Measurements from ENCODE around the gene PLCL1.

The PLCL1 gene

DNA sequence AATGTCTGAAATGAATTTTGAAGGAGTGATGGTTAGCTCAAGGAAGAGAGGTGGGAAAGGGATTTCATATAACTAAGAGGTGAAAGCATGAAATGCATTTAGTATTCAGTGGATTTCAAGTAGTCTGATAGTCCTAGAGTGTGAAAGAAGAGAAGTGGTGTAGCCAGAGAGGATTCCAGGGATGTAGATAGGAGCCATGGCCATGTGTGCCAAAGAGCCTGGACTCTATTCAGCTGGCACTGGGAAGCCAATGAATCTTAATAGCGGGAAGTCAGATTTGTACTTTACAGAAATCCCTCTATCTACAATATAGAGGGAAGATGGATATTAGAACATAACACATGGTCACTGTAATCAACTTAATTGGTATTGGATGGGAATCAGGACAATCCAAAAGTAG lies 10.9 kb upstream of the PLCL1 start:
- Histone ChIP-seq H3K9me3 (replicated peaks; ENCODE audit: insufficient read depth, low read length) (no peaks in the 10 kb centered on the region), H3K36me3 (replicated peaks; ENCODE audit: insufficient read depth, low read length) (no peaks in the 10 kb centered on the region)
- TF ChIP-seq EZH2phosphoT487 (IDR thresholded peaks at IDR 0.05; ENCODE audit: low read length) = no peak
- TF ChIP-seq CTCF (IDR thresholded peaks at IDR 0.05; ENCODE audit: low read length) = no peak
- TF ChIP-seq EZH2 (optimal IDR thresholded peaks at IDR 0.05; ENCODE audit: low read depth, low read length) = no peak

DNA sequence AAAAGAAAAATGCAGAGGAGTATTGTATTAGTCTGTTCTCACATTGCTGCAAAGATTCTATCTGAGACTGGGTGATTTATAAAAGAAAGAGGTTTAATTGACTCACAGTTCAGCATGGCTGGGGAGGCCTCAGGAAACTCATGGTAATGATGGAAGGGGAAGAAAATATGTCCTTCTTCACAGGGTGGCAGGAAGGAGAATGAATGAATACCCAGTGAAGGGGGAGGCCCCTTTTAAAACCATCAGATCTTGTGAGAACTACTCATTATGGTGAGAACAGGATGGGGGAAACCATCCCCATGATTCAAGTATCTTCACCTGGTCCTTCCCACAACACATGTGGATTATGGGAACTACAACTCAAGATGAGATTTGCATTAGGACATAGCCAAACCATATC lies 9.1 kb upstream of the PLCL1 start:
- H3K9me2 ChIP-seq (replicated peaks; ENCODE audit: insufficient read depth, low read length) = no peaks in the 10 kb centered on the region
- no peaks in the 10 kb centered on the region for H3F3A ChIP-seq (ENCODE audit: insufficient read depth, low read length)
- H2AFZ ChIP-seq (ENCODE audit: low read length) = no peak overlapping the region
- no peak overlapping the region for H3K9ac ChIP-seq (ENCODE audit: low read length)
- H3K27me3 ChIP-seq (replicated peaks; ENCODE audit: insufficient read depth, low read length) = no peaks in the 10 kb centered on the region
- no peak for TF ChIP-seq EZH2phosphoT487 (IDR thresholded peaks at IDR 0.05; ENCODE audit: low read length)
- no peak for TF ChIP-seq EZH2 (optimal IDR thresholded peaks at IDR 0.05; ENCODE audit: low read depth, low read length)
- no peak for TF ChIP-seq CTCF (IDR thresholded peaks at IDR 0.05; ENCODE audit: low read length)
- DNase-seq = no peak
- no peaks in the 10 kb centered on the region for H3K4me1 ChIP-seq (ENCODE audit: low read length)
- no peaks in the 10 kb centered on the region for H3K9me3 ChIP-seq (replicated peaks; ENCODE audit: insufficient read depth, low read length)
- no peak overlapping the region for H3K4me2 ChIP-seq (ENCODE audit: low read depth, low read length)
- no peaks in the 10 kb centered on the region for H3K79me2 ChIP-seq (ENCODE audit: low read length)
- no peaks in the 10 kb centered on the region for H3K36me3 ChIP-seq (replicated peaks; ENCODE audit: insufficient read depth, low read length)
- H3K4me3 ChIP-seq (ENCODE audit: low read length) = no peak overlapping the region
- H3K27ac ChIP-seq (ENCODE audit: low read length) = no peak overlapping the region
- H4K20me1 ChIP-seq (ENCODE audit: insufficient read depth, low read length) = no peaks in the 10 kb centered on the region

More for the DNA sequence above, 10.9 kb upstream of the PLCL1 start:
- H3K79me2 ChIP-seq (ENCODE audit: low read length) = no peaks in the 10 kb centered on the region
- no peaks in the 10 kb centered on the region for H3K27me3 ChIP-seq (replicated peaks; ENCODE audit: insufficient read depth, low read length)
- no peak overlapping the region for H3K4me3 ChIP-seq (ENCODE audit: low read length)
- no peaks in the 10 kb centered on the region for H3K4me1 ChIP-seq (ENCODE audit: low read length)
- no peak overlapping the region for H3K27ac ChIP-seq (ENCODE audit: low read length)
- DNase-seq = no peak
- no peak overlapping the region for H3K9ac ChIP-seq (ENCODE audit: low read length)
- no peak overlapping the region for H3K4me2 ChIP-seq (ENCODE audit: low read depth, low read length)
- H2AFZ ChIP-seq (ENCODE audit: low read length) = no peak overlapping the region
- no peaks in the 10 kb centered on the region for H3F3A ChIP-seq (ENCODE audit: insufficient read depth, low read length)
- no peaks in the 10 kb centered on the region for H3K9me2 ChIP-seq (replicated peaks; ENCODE audit: insufficient read depth, low read length)
- H4K20me1 ChIP-seq (ENCODE audit: insufficient read depth, low read length) = no peaks in the 10 kb centered on the region

DNA sequence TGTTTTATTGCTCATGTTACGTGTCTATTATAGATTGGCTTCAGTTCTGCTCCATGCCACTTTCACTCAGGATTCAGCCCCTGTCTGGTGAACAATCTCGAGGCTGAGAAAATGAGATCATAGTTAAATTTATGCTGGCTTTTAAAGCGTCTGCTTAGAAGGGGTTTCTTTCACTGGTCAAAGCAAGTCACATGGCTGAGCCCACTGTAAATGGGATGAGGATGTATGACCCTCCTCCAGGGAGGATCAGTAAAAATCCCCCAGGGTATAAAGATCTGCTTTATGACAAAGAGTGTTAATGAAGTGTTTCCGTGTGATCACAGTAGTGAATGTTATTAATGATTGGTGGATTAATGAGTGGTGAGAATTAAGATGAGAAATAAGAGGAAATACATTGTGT lies 6.2 kb upstream of the PLCL1 start:
- H3K27me3 ChIP-seq (replicated peaks; ENCODE audit: insufficient read depth, low read length) = no peaks in the 10 kb centered on the region
- H3K9me3 ChIP-seq (replicated peaks; ENCODE audit: insufficient read depth, low read length) = no peaks in the 10 kb centered on the region
- no peak overlapping the region for H3K4me2 ChIP-seq (ENCODE audit: low read depth, low read length)
- H4K20me1 ChIP-seq (ENCODE audit: insufficient read depth, low read length) = no peaks in the 10 kb centered on the region
- no peak overlapping the region for H2AFZ ChIP-seq (ENCODE audit: low read length)
- no peaks in the 10 kb centered on the region for H3K79me2 ChIP-seq (ENCODE audit: low read length)
- H3K4me3 ChIP-seq (ENCODE audit: low read length) = no peak overlapping the region
- no peaks in the 10 kb centered on the region for H3F3A ChIP-seq (ENCODE audit: insufficient read depth, low read length)
- no peaks in the 10 kb centered on the region for H3K4me1 ChIP-seq (ENCODE audit: low read length)
- no peaks in the 10 kb centered on the region for H3K36me3 ChIP-seq (replicated peaks; ENCODE audit: insufficient read depth, low read length)
- no peaks in the 10 kb centered on the region for H3K9me2 ChIP-seq (replicated peaks; ENCODE audit: insufficient read depth, low read length)
- H3K9ac ChIP-seq (ENCODE audit: low read length) = no peak overlapping the region
- TF ChIP-seq CTCF (IDR thresholded peaks at IDR 0.05; ENCODE audit: low read length) (no peak), EZH2phosphoT487 (IDR thresholded peaks at IDR 0.05; ENCODE audit: low read length) (no peak), EZH2 (optimal IDR thresholded peaks at IDR 0.05; ENCODE audit: low read depth, low read length) (no peak)
- DNase-seq = no peak
- H3K27ac ChIP-seq (ENCODE audit: low read length) = no peak overlapping the region
